ENCODE data around the gene SVIL.
"Not testable (repeated sequence)": the region's sequence is repeated elsewhere in the genome, so short reads cannot be mapped to it uniquely, and the experiment has no call there.

The SVIL gene

GRCh38 chr10:29461042-29461441, 173.7 kb downstream of the SVIL start:
- Histone ChIP-seq H3K27me3 (no peaks in the 10 kb centered on the region), H3K36me3 (peaks cover 84 to 96% (median 96%) of the 10 kb centered on the region in 3 donors), H3K4me1 (peaks cover 0 to 4% (median 0%) of the 10 kb centered on the region in 4 donors), H3K27ac (peak overlapping the region in 1 of 2 donors; percentile 9), H3K4me3 (no peak overlapping the region), H3K9me3 (no peaks in the 10 kb centered on the region)
- DNase-seq = no peak
- intact Hi-C loops (cut with DNase I; ENCODE audit: low total_unique reads) = no loop called here
- TF ChIP-seq CTCF (IDR thresholded peaks at IDR 0.05) = no peak

DNA sequence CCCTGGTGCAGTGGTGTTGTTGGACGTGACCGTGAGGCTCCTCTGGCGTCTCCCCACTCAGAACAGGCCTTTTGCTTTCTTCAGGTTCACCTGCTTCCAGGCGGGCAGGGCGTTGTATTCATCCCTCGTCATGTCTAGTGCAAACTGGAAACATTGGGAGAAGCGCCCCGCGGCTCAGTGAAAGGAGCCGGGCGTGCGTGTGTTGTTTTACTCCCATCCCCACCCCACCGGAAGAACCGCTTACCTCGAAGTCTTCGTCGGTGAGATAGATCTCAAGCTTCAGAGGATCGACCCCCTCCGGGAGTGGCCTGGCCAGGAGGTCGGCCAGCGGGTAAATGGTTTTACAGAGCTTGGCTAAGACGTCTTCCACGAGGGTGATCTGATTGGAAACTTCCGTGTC, 176.6 kb downstream of the SVIL start:
- H3K4me3 ChIP-seq; H3K27me3 ChIP-seq; intact Hi-C loops (cut with DNase I; ENCODE audit: low total_unique reads); DNase-seq; H3K4me1 ChIP-seq; H3K27ac ChIP-seq; H3K9me3 ChIP-seq: not testable (repeated sequence)
- H3K36me3 ChIP-seq = peaks cover 64 to 79% (median 71%) of the 10 kb centered on the region in 3 donors

GRCh38 chr10:29455095-29455494, 179.7 kb downstream of the SVIL start:
- no peaks in the 10 kb centered on the region for H3K9me3 ChIP-seq

GRCh38 chr10:29454250-29454649, 180.5 kb downstream of the SVIL start:
- no peak for DNase-seq
- intact Hi-C loops (cut with DNase I; ENCODE audit: low total_unique reads) = no loop called here
- no peaks in the 10 kb centered on the region for H3K27me3 ChIP-seq

More at GRCh38 chr10:29455095-29455494, 179.7 kb downstream of the SVIL start:
- H3K36me3 ChIP-seq = peaks cover 33 to 48% (median 41%) of the 10 kb centered on the region in 3 donors
- no peaks in the 10 kb centered on the region for H3K27me3 ChIP-seq
- no peak for DNase-seq
- intact Hi-C loops (cut with DNase I; ENCODE audit: low total_unique reads) = no loop called here
- TF ChIP-seq CTCF (IDR thresholded peaks at IDR 0.05) = no peak
- H3K27ac ChIP-seq = no peak overlapping the region
- H3K4me1 ChIP-seq = peaks cover 0 to 4% (median 0%) of the 10 kb centered on the region in 4 donors
- H3K4me3 ChIP-seq = no peak overlapping the region

DNA sequence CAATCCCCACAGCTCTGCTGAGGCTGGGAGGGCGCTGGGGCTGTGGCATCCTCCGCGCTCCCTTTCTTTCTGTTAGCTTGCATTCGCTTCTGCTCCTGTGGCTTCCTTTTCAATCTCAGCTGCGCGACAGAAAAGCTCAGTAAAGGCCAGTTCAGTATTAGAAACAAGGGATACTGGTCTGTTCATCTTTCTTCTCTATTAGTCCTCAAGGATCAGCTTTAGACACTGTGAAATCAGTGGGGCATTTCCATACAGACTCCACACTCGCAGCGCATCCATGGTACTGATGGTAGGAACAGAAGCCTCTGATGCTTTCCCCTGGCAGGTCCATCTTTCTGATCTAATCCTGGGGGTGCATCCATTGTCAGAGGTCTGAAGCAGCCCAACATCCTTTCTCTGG, 182.2 kb downstream of the SVIL start:
- H3K4me3 ChIP-seq = no peak overlapping the region
- H3K27ac ChIP-seq = no peak overlapping the region
- peaks cover 0 to 17% (median 3%) of the 10 kb centered on the region in 4 donors for H3K4me1 ChIP-seq
- no peak for DNase-seq
- intact Hi-C loops (cut with DNase I; ENCODE audit: low total_unique reads) = no loop called here
- H3K36me3 ChIP-seq = peaks cover 12 to 24% (median 16%) of the 10 kb centered on the region in 3 donors
- no peak for TF ChIP-seq CTCF (IDR thresholded peaks at IDR 0.05)
- no peaks in the 10 kb centered on the region for H3K27me3 ChIP-seq
- no peaks in the 10 kb centered on the region for H3K9me3 ChIP-seq

More at GRCh38 chr10:29454250-29454649, 180.5 kb downstream of the SVIL start:
- Histone ChIP-seq H3K27ac (no peak overlapping the region), H3K4me1 (peaks cover 0 to 2% (median 0%) of the 10 kb centered on the region in 4 donors), H3K9me3 (no peaks in the 10 kb centered on the region), H3K36me3 (peaks cover 25 to 39% (median 33%) of the 10 kb centered on the region in 3 donors), H3K4me3 (no peak overlapping the region)
- no peak for TF ChIP-seq CTCF (IDR thresholded peaks at IDR 0.05)

DNA sequence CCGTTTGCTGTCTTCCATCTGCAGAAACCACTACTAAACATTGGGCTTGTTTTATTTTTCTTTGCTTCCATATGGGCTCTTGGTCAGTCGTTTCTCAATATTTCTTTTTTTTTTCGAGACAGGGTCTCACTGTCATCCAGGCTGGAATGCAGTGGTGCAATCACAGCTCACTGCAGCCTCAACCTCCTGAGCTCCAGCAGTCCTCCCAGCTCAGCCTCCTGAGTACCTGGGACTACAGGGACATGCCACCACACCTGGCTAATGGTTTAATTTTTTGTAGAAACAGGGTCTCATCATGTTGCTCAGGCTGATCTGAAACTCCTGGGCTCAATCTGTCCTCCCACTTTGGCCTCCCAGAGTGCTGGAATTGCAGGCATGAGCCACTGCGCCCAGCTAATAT, 182.8 kb downstream of the SVIL start:
- no peak overlapping the region for H3K4me3 ChIP-seq
- no peak for TF ChIP-seq CTCF (IDR thresholded peaks at IDR 0.05)
- peaks cover 0 to 19% (median 3%) of the 10 kb centered on the region in 4 donors for H3K4me1 ChIP-seq
- H3K27ac ChIP-seq = no peak overlapping the region
- intact Hi-C loops (cut with DNase I; ENCODE audit: low total_unique reads) = no loop called here
- peaks cover 11 to 20% (median 11%) of the 10 kb centered on the region in 3 donors for H3K36me3 ChIP-seq
- no peak for DNase-seq
- no peaks in the 10 kb centered on the region for H3K27me3 ChIP-seq
- no peaks in the 10 kb centered on the region for H3K9me3 ChIP-seq
